ENCODE measurements around the gene CLIC4.
"Not testable (repeated sequence)": the region's sequence is repeated elsewhere in the genome, so short reads cannot be mapped to it uniquely, and the experiment has no call there.

The CLIC4 gene

DNA sequence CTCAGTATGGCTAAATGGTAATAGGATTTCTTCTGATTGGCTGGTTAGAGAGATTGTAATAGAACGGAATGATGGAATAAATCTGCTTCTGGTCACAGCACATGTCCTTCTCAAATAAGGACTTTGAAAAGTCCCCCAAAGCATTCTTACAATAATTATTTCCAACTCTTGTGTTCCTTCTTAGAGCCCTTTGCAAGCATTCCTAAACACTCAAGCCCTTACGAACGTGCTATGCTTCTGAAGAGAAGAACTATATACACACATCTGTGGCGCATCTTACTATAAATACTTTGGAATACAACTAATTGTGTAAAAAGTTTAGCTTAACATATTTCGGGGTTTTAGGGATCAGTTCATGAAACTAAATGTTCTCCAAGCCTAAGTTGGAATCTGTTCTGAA is 25.6 kb downstream of the CLIC4 start:
- no peak overlapping the region for H3K4me3 ChIP-seq (ENCODE audit: insufficient read depth, low read depth, low read length, poor library complexity, severe bottlenecking)
- no peak overlapping the region for H3K27ac ChIP-seq (ENCODE audit: insufficient read depth, low read length, poor library complexity, severe bottlenecking)

DNA sequence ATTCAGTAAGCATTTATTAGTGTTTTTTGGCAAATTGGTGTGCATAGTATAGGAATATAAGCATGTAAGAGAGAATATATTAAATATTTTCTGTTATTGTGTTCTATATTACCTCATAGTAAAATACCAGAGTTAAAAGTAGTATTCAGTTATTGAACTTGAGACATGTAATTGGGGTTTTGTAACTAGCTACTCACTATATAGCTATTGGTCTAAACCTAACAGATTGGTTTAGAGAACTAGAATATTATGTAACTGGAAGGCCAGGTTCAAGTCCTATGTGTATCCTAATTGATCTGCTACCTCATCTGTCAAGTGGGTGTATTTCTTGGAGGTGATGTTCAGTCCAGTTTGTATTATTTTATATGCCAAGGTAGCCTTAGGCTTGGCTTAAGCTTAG is 26.3 kb downstream of the CLIC4 start:
- no peak for DNase-seq
- Histone ChIP-seq H3K4me3 (ENCODE audit: insufficient read depth, low read depth, low read length, poor library complexity, severe bottlenecking) (no peak overlapping the region), H3K27ac (ENCODE audit: insufficient read depth, low read length, poor library complexity, severe bottlenecking) (no peak overlapping the region), H3K9me3 (ENCODE audit: control insufficient read depth, low read length) (no peaks in the 10 kb centered on the region), H3K36me3 (ENCODE audit: control insufficient read depth, insufficient read depth, low read length) (no peaks in the 10 kb centered on the region), H3K27me3 (replicated peaks; ENCODE audit: control insufficient read depth, insufficient read depth, low read length, poor library complexity, severe bottlenecking) (no peaks in the 10 kb centered on the region), H3K4me1 (ENCODE audit: control insufficient read depth, insufficient read depth, low read length, poor library complexity, severe bottlenecking) (no peaks in the 10 kb centered on the region)

More for the DNA sequence above, 25.6 kb downstream of the CLIC4 start:
- no peak for DNase-seq
- H3K36me3 ChIP-seq (ENCODE audit: control insufficient read depth, insufficient read depth, low read length) = no peaks in the 10 kb centered on the region
- H3K4me1 ChIP-seq (ENCODE audit: control insufficient read depth, insufficient read depth, low read length, poor library complexity, severe bottlenecking) = no peaks in the 10 kb centered on the region
- no peaks in the 10 kb centered on the region for H3K9me3 ChIP-seq (ENCODE audit: control insufficient read depth, low read length)
- no peaks in the 10 kb centered on the region for H3K27me3 ChIP-seq (replicated peaks; ENCODE audit: control insufficient read depth, insufficient read depth, low read length, poor library complexity, severe bottlenecking)

DNA sequence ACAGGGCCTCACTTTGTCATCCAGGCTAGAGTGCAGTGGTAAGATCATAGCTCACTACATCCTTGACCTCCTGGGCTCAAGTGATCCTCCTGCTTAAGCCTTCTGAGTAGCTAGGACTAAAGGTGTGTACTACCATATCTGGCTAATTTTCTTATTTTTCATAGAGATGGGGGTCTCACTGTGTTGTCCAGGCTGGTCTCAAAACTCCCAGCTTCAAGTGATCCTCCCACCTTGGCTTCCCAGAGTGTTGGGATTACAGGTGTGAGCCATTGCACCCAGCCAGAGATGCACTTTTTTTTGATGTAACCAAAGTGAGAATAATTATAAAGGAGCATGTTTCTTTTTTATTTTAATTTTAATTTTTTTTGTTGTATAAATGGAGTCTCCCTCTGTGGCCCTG is 28.4 kb downstream of the CLIC4 start:
- no peak for DNase-seq
- no peaks in the 10 kb centered on the region for H3K9me3 ChIP-seq (ENCODE audit: control insufficient read depth, low read length)
- no peaks in the 10 kb centered on the region for H3K27me3 ChIP-seq (replicated peaks; ENCODE audit: control insufficient read depth, insufficient read depth, low read length, poor library complexity, severe bottlenecking)
- H3K27ac ChIP-seq (ENCODE audit: insufficient read depth, low read length, poor library complexity, severe bottlenecking) = no peak overlapping the region
- H3K4me3 ChIP-seq (ENCODE audit: insufficient read depth, low read depth, low read length, poor library complexity, severe bottlenecking) = no peak overlapping the region
- no peaks in the 10 kb centered on the region for H3K36me3 ChIP-seq (ENCODE audit: control insufficient read depth, insufficient read depth, low read length)
- H3K4me1 ChIP-seq (ENCODE audit: control insufficient read depth, insufficient read depth, low read length, poor library complexity, severe bottlenecking) = no peaks in the 10 kb centered on the region

DNA sequence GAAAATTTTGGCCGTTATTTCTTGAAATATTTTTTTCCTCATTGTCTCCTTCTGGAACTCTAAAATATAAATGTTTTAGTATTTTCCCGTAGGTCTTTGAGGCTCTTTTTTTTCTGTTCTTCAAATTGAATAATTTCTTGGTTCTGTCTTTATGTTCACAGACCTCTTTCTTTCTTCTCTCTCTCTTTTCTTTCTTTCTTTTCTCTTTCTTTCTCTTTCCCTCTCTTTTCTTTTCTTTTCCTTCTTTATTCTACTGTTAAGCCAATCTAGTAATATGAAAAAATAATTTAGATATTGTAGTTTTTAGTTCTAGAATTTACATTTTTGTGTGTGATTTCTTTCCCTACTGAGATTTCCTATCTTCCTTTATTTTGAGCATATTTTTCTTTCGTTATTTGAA is 30.1 kb downstream of the CLIC4 start:
- H3K36me3 ChIP-seq (ENCODE audit: control insufficient read depth, insufficient read depth, low read length) = no peaks in the 10 kb centered on the region
- no peaks in the 10 kb centered on the region for H3K27me3 ChIP-seq (replicated peaks; ENCODE audit: control insufficient read depth, insufficient read depth, low read length, poor library complexity, severe bottlenecking)
- no peak overlapping the region for H3K27ac ChIP-seq (ENCODE audit: insufficient read depth, low read length, poor library complexity, severe bottlenecking)
- DNase-seq = no peak
- no peaks in the 10 kb centered on the region for H3K4me1 ChIP-seq (ENCODE audit: control insufficient read depth, insufficient read depth, low read length, poor library complexity, severe bottlenecking)
- H3K9me3 ChIP-seq (ENCODE audit: control insufficient read depth, low read length) = no peaks in the 10 kb centered on the region
- no peak overlapping the region for H3K4me3 ChIP-seq (ENCODE audit: insufficient read depth, low read depth, low read length, poor library complexity, severe bottlenecking)

DNA sequence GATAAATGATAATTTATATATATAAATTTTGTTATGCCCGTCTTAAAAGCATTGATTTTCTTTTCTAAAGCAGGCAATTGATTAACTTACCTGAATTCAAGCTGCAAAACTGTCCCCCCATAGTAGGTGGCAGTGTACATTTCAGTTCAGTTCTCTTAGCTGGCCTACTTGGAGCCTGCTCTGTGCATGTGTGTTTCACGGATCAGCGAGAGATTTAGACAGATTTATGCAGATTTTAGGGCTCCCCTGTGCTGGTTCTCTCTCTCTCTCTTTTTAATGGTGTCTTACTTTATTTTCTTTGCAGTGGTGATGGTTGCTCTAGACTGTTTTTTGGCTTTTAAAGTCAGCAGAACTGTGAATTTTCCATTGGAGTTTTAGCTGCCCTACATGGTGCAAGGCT is 30.7 kb downstream of the CLIC4 start:
- H3K9me3 ChIP-seq (ENCODE audit: control insufficient read depth, low read length) = no peaks in the 10 kb centered on the region
- no peaks in the 10 kb centered on the region for H3K4me1 ChIP-seq (ENCODE audit: control insufficient read depth, insufficient read depth, low read length, poor library complexity, severe bottlenecking)
- H3K27me3 ChIP-seq (replicated peaks; ENCODE audit: control insufficient read depth, insufficient read depth, low read length, poor library complexity, severe bottlenecking) = no peaks in the 10 kb centered on the region
- no peak overlapping the region for H3K27ac ChIP-seq (ENCODE audit: insufficient read depth, low read length, poor library complexity, severe bottlenecking)
- DNase-seq = no peak
- no peak overlapping the region for H3K4me3 ChIP-seq (ENCODE audit: insufficient read depth, low read depth, low read length, poor library complexity, severe bottlenecking)
- no peaks in the 10 kb centered on the region for H3K36me3 ChIP-seq (ENCODE audit: control insufficient read depth, insufficient read depth, low read length)

DNA sequence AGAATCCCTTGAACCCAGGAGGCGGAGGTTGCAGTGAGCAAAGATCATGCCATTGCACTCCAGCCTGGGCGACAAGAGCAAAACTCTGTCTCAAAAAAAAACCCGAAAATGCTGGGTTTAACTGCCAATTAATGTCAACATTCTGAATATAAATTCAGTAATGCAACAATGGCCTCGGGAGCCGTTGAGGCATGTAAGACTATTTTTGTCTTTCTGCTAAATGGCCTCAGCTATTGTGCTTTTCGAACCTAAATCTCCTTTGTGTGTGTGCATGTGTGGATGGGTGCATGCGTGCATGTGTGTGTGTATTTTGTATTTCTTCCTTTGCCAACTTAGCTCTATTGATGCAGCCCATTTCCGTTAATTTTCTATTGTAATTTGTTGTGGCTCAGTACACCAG is 31.6 kb downstream of the CLIC4 start:
- no peak for DNase-seq
- H3K27me3 ChIP-seq (replicated peaks; ENCODE audit: control insufficient read depth, insufficient read depth, low read length, poor library complexity, severe bottlenecking) = no peaks in the 10 kb centered on the region
- no peaks in the 10 kb centered on the region for H3K4me1 ChIP-seq (ENCODE audit: control insufficient read depth, insufficient read depth, low read length, poor library complexity, severe bottlenecking)
- H3K9me3 ChIP-seq (ENCODE audit: control insufficient read depth, low read length) = no peaks in the 10 kb centered on the region
- no peaks in the 10 kb centered on the region for H3K36me3 ChIP-seq (ENCODE audit: control insufficient read depth, insufficient read depth, low read length)
- no peak overlapping the region for H3K4me3 ChIP-seq (ENCODE audit: insufficient read depth, low read depth, low read length, poor library complexity, severe bottlenecking)
- H3K27ac ChIP-seq (ENCODE audit: insufficient read depth, low read length, poor library complexity, severe bottlenecking) = no peak overlapping the region

DNA sequence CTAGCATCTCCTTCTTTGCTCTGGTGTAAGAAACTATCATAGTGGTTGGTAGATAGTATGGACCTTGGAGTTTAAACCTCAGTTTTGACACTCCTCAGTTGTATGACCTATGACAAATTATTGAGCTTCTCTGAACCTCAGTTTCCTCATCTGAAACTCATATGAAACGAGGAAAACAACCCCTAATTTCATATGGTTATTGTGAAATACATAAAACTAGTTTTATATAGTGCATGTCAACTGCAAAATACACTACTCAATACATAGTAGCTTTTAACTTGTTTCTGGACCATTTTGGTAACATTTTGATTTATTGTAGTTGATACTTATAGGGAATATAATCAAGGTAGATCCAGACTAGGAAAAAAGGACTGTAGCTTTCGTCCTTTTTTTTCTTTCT is 32.9 kb downstream of the CLIC4 start:
- no peaks in the 10 kb centered on the region for H3K9me3 ChIP-seq (ENCODE audit: control insufficient read depth, low read length)
- H3K4me3 ChIP-seq (ENCODE audit: insufficient read depth, low read depth, low read length, poor library complexity, severe bottlenecking) = no peak overlapping the region
- H3K27ac ChIP-seq (ENCODE audit: insufficient read depth, low read length, poor library complexity, severe bottlenecking) = no peak overlapping the region
- no peak for DNase-seq
- no peaks in the 10 kb centered on the region for H3K4me1 ChIP-seq (ENCODE audit: control insufficient read depth, insufficient read depth, low read length, poor library complexity, severe bottlenecking)
- H3K27me3 ChIP-seq (replicated peaks; ENCODE audit: control insufficient read depth, insufficient read depth, low read length, poor library complexity, severe bottlenecking) = no peaks in the 10 kb centered on the region
- no peaks in the 10 kb centered on the region for H3K36me3 ChIP-seq (ENCODE audit: control insufficient read depth, insufficient read depth, low read length)

DNA sequence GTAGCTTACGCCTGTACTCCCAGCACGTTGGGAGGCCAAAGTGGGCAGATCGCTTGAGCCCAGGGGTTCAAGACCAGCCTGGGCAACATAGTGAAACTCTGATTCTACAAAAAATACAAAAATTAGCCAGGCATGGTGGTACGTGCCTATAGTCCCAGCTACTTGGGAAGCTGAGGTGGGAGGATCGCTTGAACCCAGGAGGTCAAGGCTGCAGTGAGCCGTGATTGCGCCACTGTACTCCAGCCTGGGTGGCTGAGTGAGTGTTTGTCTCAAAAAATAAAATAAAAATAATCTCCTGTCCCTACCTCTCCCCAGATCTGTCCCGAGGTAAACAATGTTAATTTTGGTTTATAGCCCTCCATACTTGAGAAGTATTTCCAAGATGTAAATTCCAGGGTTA is 34.0 kb downstream of the CLIC4 start:
- H3K4me1 ChIP-seq (ENCODE audit: control insufficient read depth, insufficient read depth, low read length, poor library complexity, severe bottlenecking); H3K36me3 ChIP-seq (ENCODE audit: control insufficient read depth, insufficient read depth, low read length); DNase-seq; H3K4me3 ChIP-seq (ENCODE audit: insufficient read depth, low read depth, low read length, poor library complexity, severe bottlenecking); H3K27ac ChIP-seq (ENCODE audit: insufficient read depth, low read length, poor library complexity, severe bottlenecking); H3K9me3 ChIP-seq (ENCODE audit: control insufficient read depth, low read length); H3K27me3 ChIP-seq (replicated peaks; ENCODE audit: control insufficient read depth, insufficient read depth, low read length, poor library complexity, severe bottlenecking): not testable (repeated sequence)

DNA sequence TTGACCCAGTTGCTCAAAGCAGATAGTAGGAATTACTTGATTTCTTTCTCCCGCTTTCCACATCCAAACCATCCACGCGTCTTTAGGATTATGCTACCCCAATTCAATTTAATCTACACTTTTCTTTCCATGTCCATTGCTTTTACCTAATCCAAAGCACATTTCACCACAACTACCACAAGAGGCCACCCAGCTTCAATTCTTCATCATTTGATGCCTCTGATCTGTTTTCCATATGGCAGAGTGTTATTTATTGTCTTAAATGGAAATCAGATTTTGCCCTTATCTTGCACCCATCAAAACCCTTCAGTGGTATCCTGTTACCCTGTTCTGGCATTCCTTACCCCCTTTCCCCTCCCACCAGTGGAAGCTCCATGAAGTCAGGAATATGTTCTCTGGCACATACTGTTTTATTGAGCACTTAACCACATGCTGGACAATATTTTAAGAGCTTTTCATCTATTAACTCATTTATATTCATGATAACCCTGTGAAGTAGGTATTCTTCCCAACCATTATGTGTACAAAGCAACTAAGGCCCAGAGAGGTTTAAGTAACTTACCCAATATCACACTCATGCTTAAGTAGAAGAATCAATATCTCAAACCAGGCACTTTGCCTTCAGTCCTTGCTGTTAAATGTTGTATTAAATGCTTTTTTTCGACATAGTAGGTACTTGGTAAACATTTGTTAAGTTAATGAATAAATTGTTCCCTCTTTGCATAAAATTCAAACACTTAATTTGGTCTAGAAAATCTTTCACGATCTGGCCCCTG is 34.6 kb downstream of the CLIC4 start:
- Histone ChIP-seq H3K4me3 (ENCODE audit: insufficient read depth, low read depth, low read length, poor library complexity, severe bottlenecking) (no peak overlapping the region), H3K9me3 (ENCODE audit: control insufficient read depth, low read length) (no peaks in the 10 kb centered on the region), H3K36me3 (ENCODE audit: control insufficient read depth, insufficient read depth, low read length) (no peaks in the 10 kb centered on the region), H3K27ac (ENCODE audit: insufficient read depth, low read length, poor library complexity, severe bottlenecking) (no peak overlapping the region), H3K4me1 (ENCODE audit: control insufficient read depth, insufficient read depth, low read length, poor library complexity, severe bottlenecking) (no peaks in the 10 kb centered on the region), H3K27me3 (replicated peaks; ENCODE audit: control insufficient read depth, insufficient read depth, low read length, poor library complexity, severe bottlenecking) (no peaks in the 10 kb centered on the region)
- no peak for DNase-seq

DNA sequence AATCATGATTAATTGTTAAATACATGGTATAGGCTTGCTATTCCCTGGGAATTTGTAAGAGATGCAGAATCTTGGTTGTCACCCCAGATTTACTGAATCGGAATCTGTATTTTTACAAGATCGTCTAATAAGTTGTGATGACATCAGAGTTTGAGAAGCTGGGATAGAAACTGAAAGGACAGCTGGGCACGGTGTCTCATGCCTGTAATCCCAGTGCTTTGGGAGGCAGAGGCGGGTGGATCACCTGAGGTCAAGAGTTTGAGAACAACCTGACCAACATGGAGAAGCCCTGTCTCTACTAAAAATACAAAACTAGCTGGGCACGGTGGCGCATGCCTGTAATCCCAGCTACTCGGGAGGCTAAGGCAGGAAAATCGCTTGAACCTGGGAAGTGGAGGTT is 35.4 kb downstream of the CLIC4 start:
- H3K27me3 ChIP-seq (replicated peaks; ENCODE audit: control insufficient read depth, insufficient read depth, low read length, poor library complexity, severe bottlenecking); DNase-seq; H3K4me1 ChIP-seq (ENCODE audit: control insufficient read depth, insufficient read depth, low read length, poor library complexity, severe bottlenecking); H3K36me3 ChIP-seq (ENCODE audit: control insufficient read depth, insufficient read depth, low read length); H3K27ac ChIP-seq (ENCODE audit: insufficient read depth, low read length, poor library complexity, severe bottlenecking); H3K4me3 ChIP-seq (ENCODE audit: insufficient read depth, low read depth, low read length, poor library complexity, severe bottlenecking); H3K9me3 ChIP-seq (ENCODE audit: control insufficient read depth, low read length): not testable (repeated sequence)
